GM19240 (cell line): ENCODE data around the gene C2orf92.

Source experiments
- DNase-seq: peaks from one replicate; pipeline ENCODE4 v3.0.0; 2011; ENCODE audit warnings: low spot score; ENCODE audit not compliant: insufficient read length

The C2orf92 gene

GRCh38 chr2:97728091-97728731 is 58.7 kb downstream of the C2orf92 start:
- DNase-seq: no peak

DNA sequence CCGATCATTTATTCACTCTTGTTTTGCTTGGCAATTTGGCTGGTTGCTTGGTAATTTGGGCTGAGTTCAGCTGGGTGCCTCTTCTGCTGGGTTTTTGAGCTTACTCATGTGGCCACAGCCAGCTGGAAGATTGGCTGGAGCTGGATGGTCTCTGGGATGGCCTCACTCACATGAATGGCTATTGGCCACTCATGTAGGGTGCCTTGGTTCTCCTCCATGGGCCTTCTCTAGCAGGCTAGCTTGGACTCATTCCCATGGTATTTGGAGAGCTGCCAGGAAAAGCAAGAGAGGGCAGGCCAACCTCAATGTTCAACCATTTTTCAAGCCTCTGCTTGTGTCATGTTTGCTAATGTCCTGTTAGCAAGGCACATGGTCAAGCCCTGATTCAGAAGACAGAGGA is 60.7 kb downstream of the C2orf92 start:
- DNase-seq: no peak

- DNase-seq: no peak
Measured at GRCh38 chr2:97731274-97732020, 61.9 kb downstream of the C2orf92 start.

- DNase-seq: no peak
Measured at GRCh38 chr2:97732436-97733340, 63.2 kb downstream of the C2orf92 start.

GRCh38 chr2:97733341-97734035 is 64.0 kb downstream of the C2orf92 start:
- no peak for DNase-seq

DNA sequence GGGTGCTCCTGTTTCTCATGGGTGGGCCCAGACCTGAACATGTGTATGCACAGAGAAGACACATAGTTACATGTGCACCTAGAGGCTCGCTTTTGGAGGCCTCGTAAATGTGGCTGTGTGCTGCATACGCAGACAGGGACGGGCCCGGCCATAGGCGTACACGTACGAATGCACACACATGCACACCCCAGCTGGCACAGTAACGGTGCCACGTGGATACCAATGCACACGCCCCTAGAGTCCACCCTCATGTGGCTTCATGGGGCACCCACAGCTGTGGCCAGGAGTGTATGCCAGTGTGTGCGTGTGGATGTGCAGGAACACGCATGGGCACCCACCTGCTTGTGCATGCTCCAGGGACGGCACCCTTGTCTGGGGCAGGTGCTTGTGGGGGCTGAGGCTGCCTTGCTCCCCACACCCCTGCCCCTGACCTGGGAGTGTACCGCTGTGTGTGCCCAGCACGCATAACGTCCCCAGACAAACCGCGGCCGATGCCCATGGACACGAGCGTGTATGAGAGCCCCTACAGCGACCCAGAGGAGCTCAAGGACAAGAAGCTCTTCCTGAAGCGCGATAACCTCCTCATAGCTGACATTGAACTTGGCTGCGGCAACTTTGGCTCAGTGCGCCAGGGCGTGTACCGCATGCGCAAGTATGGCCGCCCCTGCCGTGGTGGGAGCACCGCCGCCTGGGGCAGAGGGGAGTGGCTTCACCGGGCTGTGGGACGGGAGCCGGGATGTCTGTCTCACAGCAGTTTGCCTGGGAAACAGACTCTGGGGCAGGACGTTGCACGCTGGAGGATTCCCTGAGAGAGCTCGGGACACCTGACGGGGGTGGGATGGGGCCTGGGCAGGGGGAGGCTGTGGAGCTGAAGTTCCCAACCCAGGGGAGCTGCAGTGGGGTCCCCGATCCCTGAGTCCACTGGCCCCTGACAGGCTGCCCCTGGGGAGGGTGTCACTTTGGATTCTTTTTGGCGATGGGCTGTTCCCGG is 64.8 kb downstream of the C2orf92 start:
- no peak for DNase-seq

DNA sequence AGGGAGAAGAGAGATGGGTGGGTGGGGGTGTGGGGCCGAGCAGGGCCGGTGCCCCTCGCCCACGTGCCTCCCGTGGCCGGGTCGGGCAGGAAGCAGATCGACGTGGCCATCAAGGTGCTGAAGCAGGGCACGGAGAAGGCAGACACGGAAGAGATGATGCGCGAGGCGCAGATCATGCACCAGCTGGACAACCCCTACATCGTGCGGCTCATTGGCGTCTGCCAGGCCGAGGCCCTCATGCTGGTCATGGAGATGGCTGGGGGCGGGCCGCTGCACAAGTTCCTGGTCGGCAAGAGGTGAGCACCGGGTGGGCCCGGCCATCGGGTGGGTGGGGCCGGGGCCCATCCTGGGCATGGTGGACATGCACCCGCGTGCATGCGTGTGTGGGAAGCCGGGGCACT is 65.6 kb downstream of the C2orf92 start:
- no peak for DNase-seq

- no peak for DNase-seq
Measured at GRCh38 chr2:97736185-97736584, 66.7 kb downstream of the C2orf92 start.

DNA sequence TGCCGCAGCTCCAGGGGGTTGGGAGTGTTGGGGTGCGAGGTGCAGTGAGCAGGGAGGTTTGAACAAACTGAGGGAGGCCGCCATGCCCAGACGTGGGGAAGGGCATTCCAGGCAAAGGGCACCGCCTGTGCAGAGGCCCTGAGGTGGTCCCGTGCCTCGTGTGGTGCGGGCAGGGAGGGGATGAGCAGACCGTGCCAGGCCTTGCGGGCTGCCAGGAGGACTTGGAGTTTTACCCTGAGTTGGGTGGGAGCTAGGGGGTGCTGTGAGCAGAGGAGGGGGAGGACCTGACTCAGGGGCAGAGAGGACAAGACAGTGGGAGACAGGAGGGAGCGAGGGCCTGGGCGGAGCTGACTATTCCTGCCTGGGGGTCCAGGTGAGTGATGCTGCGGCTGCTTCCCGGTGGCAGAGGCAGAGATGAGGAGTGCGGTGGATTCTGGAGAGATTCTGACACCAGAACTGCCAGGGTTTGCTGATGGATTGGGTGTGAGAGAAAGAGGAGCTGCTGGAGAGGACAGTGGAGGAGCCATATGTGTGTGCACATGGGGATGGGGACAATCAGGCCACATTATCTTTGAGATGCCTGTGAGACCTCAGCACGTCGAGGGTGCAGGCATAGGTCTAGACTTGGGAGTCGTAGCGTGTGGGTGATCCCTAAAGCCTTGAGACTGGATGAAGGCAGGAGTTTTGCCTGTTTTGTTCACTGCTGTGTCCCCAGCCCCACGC is 67.3 kb downstream of the C2orf92 start:
- no peak for DNase-seq

DNA sequence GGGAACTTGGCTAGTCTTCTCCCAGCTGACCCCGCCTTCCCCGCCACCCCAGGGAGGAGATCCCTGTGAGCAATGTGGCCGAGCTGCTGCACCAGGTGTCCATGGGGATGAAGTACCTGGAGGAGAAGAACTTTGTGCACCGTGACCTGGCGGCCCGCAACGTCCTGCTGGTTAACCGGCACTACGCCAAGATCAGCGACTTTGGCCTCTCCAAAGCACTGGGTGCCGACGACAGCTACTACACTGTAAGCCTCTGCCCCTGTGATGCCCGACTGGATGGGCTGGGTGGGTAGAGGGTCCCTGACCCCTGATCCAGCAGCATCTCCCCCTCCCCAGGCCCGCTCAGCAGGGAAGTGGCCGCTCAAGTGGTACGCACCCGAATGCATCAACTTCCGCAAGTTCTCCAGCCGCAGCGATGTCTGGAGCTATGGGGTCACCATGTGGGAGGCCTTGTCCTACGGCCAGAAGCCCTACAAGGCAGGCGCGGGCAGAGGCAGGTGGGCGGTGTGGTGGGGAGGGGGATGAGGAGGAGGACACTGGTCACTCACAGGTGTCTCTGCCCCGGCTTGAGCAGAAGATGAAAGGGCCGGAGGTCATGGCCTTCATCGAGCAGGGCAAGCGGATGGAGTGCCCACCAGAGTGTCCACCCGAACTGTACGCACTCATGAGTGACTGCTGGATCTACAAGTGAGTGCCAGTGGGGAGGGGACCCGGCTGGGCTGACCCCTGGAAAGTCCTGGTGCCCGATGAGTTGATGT is 68.1 kb downstream of the C2orf92 start:
- no peak for DNase-seq

DNA sequence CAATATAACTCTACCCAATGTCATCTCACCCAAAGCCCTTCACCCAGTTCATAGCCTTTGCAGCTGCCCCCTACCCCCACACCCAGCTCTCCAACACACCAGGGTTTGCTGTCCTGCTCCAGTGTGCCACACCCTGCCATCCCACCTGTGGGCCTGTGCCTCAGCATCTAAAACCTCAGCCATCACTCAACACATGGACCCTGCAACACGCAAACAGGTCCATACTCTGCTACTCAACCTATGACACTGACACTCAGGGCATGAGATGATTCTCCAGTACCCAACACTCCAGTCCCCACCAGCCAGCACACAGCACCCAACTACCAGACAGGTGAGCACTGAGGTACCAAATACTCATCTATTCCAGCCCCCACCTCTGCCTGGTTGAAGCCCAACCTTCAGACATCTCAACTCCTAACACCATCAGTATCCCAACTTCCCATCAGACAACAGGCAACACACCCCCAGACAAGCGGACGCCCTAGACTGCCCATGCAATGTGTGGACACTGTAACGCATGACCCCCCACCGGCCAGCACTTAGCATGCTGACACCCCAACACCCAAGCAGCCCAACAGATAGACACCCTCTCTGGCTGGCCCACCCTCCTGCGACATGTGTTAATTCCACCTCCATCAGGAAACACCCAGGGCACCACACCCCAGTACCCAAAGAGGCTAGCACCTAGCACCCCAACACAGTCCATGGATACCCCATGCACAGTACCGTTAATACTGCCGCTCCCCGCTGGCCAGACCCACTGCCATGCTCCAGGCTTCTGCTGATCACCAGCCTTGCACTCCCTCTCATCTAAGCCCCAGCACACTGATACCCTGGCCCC is 68.9 kb downstream of the C2orf92 start:
- no peak for DNase-seq

GRCh38 chr2:97739020-97739892 is 69.7 kb downstream of the C2orf92 start:
- DNase-seq: no peak

GRCh38 chr2:97739893-97740245 is 70.4 kb downstream of the C2orf92 start:
- DNase-seq: no peak

DNA sequence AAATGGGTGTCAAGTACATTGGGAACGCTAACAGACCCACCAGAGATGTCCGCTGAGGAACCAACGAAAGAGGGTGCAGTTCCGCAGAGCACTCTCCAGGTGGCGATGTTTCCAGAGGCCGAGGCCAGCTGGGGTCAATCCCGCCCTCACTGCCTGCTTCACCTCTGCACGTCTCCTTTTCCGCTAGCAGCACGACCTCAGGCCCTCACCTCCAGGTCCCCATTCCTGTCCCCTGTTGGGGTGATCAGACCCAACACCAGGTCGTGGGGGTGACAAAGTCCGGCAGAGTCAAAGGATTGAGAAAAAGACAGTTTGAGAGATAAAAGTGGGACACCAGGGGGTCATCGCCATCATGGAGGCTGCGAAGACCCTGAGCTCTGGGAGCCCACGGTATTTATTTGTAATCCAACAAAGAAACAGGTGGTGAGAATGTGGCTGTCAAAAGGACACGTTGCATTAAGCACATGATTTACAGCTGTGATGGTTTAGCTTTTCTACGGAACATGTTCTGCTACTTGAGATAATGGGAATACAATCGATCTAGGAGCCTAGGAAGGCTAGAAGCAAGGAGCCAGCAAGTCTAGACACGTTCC is 71.2 kb downstream of the C2orf92 start:
- peak; percentile 81 for DNase-seq

DNA sequence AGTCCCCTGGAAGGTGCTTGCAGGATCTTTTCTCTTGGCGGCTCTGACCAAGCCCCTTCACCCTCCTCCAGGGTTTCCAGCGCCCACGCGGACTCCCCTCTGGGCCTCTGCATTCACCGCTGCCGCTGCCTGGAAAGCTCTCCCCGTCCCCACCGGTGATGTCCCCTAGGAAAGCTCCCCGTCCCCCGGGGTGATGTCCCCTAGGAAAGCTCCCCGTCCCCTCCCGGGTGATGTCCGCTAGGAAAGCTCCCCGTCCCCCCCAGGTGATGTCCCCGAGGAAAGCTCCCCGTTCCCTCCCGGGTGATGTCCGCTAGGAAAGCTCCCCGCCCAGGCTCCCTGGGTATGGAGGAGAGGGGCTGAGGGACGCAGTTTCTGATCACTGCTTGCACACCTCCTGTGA is 71.7 kb downstream of the C2orf92 start:
- no peak for DNase-seq

DNA sequence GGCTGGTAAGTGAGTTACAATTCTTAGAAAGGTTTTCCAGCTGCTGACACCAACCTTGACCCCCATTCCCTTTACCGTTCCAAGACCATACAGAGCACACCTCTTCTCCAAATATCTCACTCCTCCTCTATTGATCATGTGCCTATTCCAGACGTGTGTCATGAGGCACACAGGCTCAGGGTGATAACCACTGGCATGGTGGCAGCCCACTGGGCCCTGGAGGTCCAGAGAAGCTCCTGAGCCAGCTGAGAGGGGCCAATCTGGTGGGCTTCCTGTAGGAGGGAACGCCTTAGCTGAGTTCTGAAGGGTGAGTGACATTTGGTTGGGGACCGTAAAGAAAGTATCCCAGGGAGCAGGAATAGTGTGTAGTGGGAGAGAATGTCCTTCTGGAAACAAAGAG is 72.2 kb downstream of the C2orf92 start:
- DNase-seq: no peak

GRCh38 chr2:97742381-97742847 is 72.9 kb downstream of the C2orf92 start:
- DNase-seq: no peak
